Measurements from ENCODE around the gene SLC44A1. TPM values are rescaled to one million over a fixed set of nuclear protein-coding genes. Genes with fewer than 3 reads are reported as not detected.

The SLC44A1 gene
- total RNA-seq, 3 donors from 2014 or later, result 85.1 to 183 (median 121) TPM

DNA sequence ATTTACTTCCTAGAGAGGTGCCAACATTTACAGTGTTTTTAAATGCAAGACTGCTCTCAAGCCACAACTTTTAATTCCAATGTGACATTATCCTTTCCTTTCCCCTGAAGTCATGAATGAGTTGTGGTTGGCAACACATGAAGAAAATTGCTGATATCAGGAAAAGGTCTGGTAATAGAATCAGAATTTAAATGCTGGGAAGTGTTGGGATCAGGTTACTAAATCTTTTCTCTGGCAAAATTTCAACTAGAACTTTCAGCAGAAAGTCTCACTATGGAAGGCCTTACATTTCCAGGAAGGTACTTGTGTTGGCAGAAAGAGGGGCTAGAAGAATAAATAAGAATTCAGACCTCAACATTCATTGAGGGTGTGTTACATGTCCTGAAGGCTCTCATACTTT is 10.6 kb upstream of the SLC44A1 start:
- no peak for DNase-seq
- no peak overlapping the region for H3K4me3 ChIP-seq
- no peaks in the 10 kb centered on the region for H3K9me3 ChIP-seq
- peaks cover 5% of the 10 kb centered on the region for H3K4me1 ChIP-seq (ENCODE audit: low read depth)
- TF ChIP-seq, protein P1, sequence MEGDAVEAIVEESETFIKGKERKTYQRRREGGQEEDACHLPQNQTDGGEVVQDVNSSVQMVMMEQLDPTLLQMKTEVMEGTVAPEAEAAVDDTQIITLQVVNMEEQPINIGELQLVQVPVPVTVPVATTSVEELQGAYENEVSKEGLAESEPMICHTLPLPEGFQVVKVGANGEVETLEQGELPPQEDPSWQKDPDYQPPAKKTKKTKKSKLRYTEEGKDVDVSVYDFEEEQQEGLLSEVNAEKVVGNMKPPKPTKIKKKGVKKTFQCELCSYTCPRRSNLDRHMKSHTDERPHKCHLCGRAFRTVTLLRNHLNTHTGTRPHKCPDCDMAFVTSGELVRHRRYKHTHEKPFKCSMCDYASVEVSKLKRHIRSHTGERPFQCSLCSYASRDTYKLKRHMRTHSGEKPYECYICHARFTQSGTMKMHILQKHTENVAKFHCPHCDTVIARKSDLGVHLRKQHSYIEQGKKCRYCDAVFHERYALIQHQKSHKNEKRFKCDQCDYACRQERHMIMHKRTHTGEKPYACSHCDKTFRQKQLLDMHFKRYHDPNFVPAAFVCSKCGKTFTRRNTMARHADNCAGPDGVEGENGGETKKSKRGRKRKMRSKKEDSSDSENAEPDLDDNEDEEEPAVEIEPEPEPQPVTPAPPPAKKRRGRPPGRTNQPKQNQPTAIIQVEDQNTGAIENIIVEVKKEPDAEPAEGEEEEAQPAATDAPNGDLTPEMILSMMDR (IDR thresholded peaks at IDR 0.05), result no peak
- intact Hi-C loops (cut with DNase I, micrococcal nuclease), result no loop called here
- H3K36me3 ChIP-seq (ENCODE audit: low read depth), result no peaks in the 10 kb centered on the region
- ATAC-seq, result no peak

DNA sequence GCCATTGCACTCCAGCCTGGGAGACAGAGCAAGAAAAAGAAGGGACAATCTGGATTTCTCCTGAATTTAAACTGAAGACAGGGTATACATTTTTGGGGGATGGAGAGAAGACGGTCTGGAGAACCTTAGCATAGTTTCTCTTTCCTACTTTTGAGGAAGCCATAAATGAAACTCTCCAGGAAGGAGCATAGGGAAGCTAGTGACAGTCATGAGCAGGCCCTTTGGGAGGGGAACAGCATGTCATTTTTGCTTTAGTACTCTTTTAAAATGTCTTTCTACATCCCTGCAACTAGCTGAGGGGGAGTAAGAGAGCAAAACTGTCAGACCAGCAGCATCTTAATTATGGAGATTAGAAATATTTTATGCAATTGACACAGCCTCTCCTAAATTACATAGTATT is 8.2 kb upstream of the SLC44A1 start:
- intact Hi-C loops (cut with DNase I, micrococcal nuclease), result no loop called here
- TF ChIP-seq, protein P1 (IDR thresholded peaks at IDR 0.05), result no peak
- no peak for ATAC-seq
- no peak for DNase-seq
- Histone ChIP-seq H3K36me3 (ENCODE audit: low read depth) (no peaks in the 10 kb centered on the region), H3K4me1 (ENCODE audit: low read depth) (peaks cover 5% of the 10 kb centered on the region), H3K9me3 (no peaks in the 10 kb centered on the region), H3K4me3 (no peak overlapping the region)

DNA sequence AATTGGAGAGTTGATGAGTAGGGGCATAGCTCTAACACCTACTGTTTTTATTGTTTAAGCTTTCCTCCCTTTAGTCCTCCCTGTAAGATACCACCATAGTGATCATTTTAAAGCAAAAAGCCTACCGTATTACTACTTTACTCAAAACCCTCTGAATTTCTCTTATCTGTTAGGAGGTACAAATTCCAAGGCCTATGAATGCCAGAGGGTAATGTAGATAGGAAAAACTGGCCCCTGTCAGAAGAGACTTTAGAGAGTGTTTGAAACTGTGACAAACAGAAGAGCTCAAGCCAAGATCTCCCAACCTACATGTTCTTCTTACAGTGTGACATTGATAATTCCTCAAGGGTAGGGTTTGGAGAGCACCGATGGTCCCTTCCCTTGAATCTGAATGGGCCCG is 7.2 kb upstream of the SLC44A1 start:
- TF ChIP-seq, protein P1 (IDR thresholded peaks at IDR 0.05), result no peak
- DNase-seq, result no peak
- intact Hi-C loops (cut with DNase I, micrococcal nuclease), result no loop called here
- Histone ChIP-seq H3K4me1 (ENCODE audit: low read depth) (peaks cover under 1% of the 10 kb centered on the region), H3K36me3 (ENCODE audit: low read depth) (no peaks in the 10 kb centered on the region), H3K4me3 (no peak overlapping the region), H3K9me3 (no peaks in the 10 kb centered on the region)
- ATAC-seq, result no peak

DNA sequence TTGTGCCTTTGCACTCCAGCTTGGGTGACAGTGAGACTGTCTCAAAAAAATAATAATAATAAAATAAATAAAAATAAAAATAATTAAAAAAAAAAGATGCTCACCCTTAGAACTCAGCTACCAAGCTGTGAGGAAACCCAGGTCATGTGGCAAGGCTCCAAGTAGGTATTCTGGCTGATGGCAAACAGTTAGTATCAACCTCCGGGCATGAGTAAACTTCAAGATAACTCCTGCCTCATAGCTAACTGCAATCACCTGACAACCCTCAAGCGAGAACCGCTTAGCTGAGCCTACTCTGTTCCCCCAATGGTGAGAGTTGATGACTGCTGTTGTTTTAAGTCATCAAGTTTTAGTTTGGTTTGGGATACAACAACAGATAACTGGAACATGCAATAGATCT is 6.1 kb upstream of the SLC44A1 start:
- Histone ChIP-seq H3K4me1 (ENCODE audit: low read depth) (peaks cover 5% of the 10 kb centered on the region), H3K9me3 (no peaks in the 10 kb centered on the region), H3K36me3 (ENCODE audit: low read depth) (no peaks in the 10 kb centered on the region), H3K4me3 (no peak overlapping the region)
- DNase-seq (peak in 1 of 3 donors; percentile 73), ATAC-seq (peak; percentile 56)
- TF ChIP-seq, protein P1 (IDR thresholded peaks at IDR 0.05), result no peak
- intact Hi-C loops (cut with DNase I, micrococcal nuclease), result no loop called here

DNA sequence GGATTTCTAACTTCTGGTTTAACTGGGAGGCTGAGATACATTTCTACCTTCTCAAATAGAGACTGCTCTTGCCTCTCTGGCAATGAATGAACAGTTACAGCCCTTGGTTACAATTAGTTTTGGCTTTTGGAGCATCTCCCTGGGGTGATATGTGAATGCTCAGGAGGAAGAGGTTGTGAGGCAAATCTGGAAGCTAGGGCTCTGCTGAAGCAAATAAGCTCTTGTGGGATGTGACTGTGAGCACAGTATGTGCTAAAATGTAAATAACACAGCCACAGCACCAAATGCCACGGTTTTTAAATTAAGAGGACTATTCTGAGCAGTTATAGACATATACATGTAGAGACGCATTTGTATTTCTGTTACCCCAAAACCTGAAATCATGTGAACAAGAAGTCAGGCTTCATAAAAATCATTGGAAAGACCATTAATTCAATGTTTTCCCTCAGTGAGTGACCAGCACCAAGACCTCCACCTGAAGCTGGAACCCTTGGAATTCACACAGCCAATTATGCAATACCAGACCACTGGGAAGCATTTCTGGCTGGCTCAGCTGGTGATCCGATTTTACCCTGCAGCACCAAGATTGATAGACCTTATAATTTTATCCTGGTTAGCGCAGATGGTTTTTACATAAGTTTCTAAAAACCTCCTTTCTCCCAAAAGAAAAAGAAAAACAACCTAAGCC is 3.0 kb upstream of the SLC44A1 start:
- Histone ChIP-seq H3K4me1 (ENCODE audit: low read depth) (peaks cover 17% of the 10 kb centered on the region), H3K4me3 (no peak overlapping the region), H3K9me3 (no peaks in the 10 kb centered on the region), H3K36me3 (ENCODE audit: low read depth) (no peaks in the 10 kb centered on the region)
- intact Hi-C loops (cut with DNase I, micrococcal nuclease), result no loop called here
- TF ChIP-seq, protein P1 (IDR thresholded peaks at IDR 0.05), result no peak
- ATAC-seq (no peak), DNase-seq (no peak)

DNA sequence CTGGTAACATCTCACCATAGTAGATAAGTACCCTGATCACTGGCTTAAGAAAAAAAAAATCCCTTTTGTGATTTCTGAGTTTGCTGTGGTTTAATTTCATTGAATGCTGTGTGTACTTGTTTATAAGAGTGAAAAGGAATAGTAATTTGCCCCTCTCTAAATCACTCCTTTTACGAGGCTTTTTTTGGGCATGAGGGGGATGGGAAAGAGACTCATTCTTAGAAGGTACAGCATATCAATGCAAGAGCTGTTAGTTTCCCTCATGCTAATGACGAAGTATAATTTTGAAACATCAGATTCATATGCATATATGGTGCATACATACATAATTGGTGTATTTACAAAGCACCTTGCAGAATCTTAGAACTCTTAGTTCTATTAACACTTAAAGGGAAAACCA is 2.4 kb upstream of the SLC44A1 start:
- H3K4me1 ChIP-seq (ENCODE audit: low read depth), result peaks cover 17% of the 10 kb centered on the region
- DNase-seq (no peak), ATAC-seq (no peak)
- TF ChIP-seq, protein P1 (IDR thresholded peaks at IDR 0.05), result no peak
- no peak overlapping the region for H3K4me3 ChIP-seq
- H3K36me3 ChIP-seq (ENCODE audit: low read depth), result no peaks in the 10 kb centered on the region
- H3K9me3 ChIP-seq, result no peaks in the 10 kb centered on the region
- intact Hi-C loops (cut with DNase I, micrococcal nuclease), result no loop called here
